Kidney (tissue), 14 donors: ENCODE results near the gene KCNIP1. TPM values are rescaled to one million over a fixed set of nuclear protein-coding genes. Genes with fewer than 3 reads are reported as not detected.

Experiments
- DNase-seq, 5 donors: peaks; one replicate each; pipeline ENCODE4 v3.0.0-alpha.2; 2013 to 2020
- FAIRE-seq: peaks from 2 replicates; lab custom pipeline; 2012; peaks lifted over from hg19 to GRCh38; lab: Jason Lieb, UNC
- H3K27ac ChIP-seq, 2 donors: one replicate each; pipeline ENCODE4 v1.7.0; 2013; ENCODE audit warnings: low read depth in 2 of 2, low read length in 2 of 2, inconsistent platforms in 1 of 2
- H3K27me3 ChIP-seq: one replicate; pipeline ENCODE4 v1.7.1; 2013; ENCODE audit warnings: low read length, inconsistent platforms; ENCODE audit not compliant: control insufficient read depth, insufficient read depth
- H3K36me3 ChIP-seq, 3 donors: one replicate each; pipeline versions ENCODE4 v1.7.0 to v1.7.1; 2013; ENCODE audit warnings: low read length in 3 of 3, control low read depth in 1 of 3, inconsistent platforms in 1 of 3; ENCODE audit not compliant: insufficient read depth in 3 of 3, control insufficient read depth in 2 of 3
- H3K4me1 ChIP-seq, 3 donors: one replicate each; pipeline versions ENCODE4 v1.7.0 to v1.7.1; 2013; ENCODE audit warnings: low read length in 3 of 3, inconsistent platforms in 1 of 3, low read depth in 1 of 3; ENCODE audit not compliant: control insufficient read depth in 2 of 3, insufficient read depth in 2 of 3
- H3K4me3 ChIP-seq, 3 donors: one replicate each; pipeline versions ENCODE4 v1.7.0 to v1.8.1; 2013; ENCODE audit warnings: low read length in 3 of 3, control low read depth in 1 of 3, inconsistent platforms in 1 of 3
- H3K9ac ChIP-seq, 3 donors: one replicate each; pipeline versions ENCODE4 v1.7.0 to v1.7.1; 2013; ENCODE audit warnings: low read length in 3 of 3, control low read depth in 1 of 3, inconsistent platforms in 1 of 3
- H3K9me3 ChIP-seq, 3 donors: one replicate each; pipeline versions ENCODE4 v1.7.0 to v1.7.1; 2013; ENCODE audit warnings: low read length in 3 of 3, control low read depth in 1 of 3, inconsistent platforms in 1 of 3; ENCODE audit not compliant: control insufficient read depth in 2 of 3, insufficient read depth in 1 of 3
- intact Hi-C: fragments of 100-400 bp; cut with DNase I; formaldehyde crosslinking; loops from one replicate; pipeline ENCODE4 v1.11.1; 2022
- polyA plus RNA-seq: library from polyadenylated mRNA; stranded (reverse); fragments of 350-450 nt; fragmentation: Illumina TruSeq; extraction: RNeasy Lipid Tissue Mini Kit (QIAGEN cat#74804); gene quantifications from one replicate; pipeline ENCODE4 v1.2.3, GENCODE V29; 2014; ENCODE audit warnings: low read depth, low replicate concordance; ENCODE audit not compliant: insufficient read depth
- total RNA-seq: library from RNA; stranded (reverse); fragmentation: NEBNext Ultra II Directional; extraction: Animal tissue kit (Norgen Biotek cat#: 25700); gene quantifications from one replicate; pipeline ENCODE4 v1.2.1, GENCODE V29; 2021
- TF ChIP-seq, protein P1 (sequence below): IDR thresholded peaks from 3 replicates; pipeline ENCODE4 v1.5.1; 2012; ENCODE audit warnings: mild to moderate bottlenecking, moderate library complexity, borderline replicate concordance; ENCODE audit not compliant: insufficient read depth; ENCODE audit errors: extremely low read depth
- donor health status: control.
- donor health status: control.
- donor health status: control.
- donor health status: control.
- donor health status: control.
- donor health status: DM: yes; HTN: yes; CAD: no.
- donor health status: Normal renal cell carcinoma (clear cell type).

Gene KCNIP1
- total and polyA plus RNA-seq, 2 donors from 2014 or later = 1.8 to 3.1 TPM

GRCh38 chr5:170650850-170651249 lies 147.0 kb downstream of the KCNIP1 start:
- DNase-seq = no peak
- Histone ChIP-seq H3K36me3 (no peaks in the 10 kb centered on the region), H3K4me1 (peaks cover 0 to 5% (median 0%) of the 10 kb centered on the region in 3 donors), H3K9ac (no peak overlapping the region), H3K4me3 (no peak overlapping the region), H3K27ac (no peak overlapping the region), H3K27me3 (no peaks in the 10 kb centered on the region), H3K9me3 (no peaks in the 10 kb centered on the region)
- TF ChIP-seq, protein P1, sequence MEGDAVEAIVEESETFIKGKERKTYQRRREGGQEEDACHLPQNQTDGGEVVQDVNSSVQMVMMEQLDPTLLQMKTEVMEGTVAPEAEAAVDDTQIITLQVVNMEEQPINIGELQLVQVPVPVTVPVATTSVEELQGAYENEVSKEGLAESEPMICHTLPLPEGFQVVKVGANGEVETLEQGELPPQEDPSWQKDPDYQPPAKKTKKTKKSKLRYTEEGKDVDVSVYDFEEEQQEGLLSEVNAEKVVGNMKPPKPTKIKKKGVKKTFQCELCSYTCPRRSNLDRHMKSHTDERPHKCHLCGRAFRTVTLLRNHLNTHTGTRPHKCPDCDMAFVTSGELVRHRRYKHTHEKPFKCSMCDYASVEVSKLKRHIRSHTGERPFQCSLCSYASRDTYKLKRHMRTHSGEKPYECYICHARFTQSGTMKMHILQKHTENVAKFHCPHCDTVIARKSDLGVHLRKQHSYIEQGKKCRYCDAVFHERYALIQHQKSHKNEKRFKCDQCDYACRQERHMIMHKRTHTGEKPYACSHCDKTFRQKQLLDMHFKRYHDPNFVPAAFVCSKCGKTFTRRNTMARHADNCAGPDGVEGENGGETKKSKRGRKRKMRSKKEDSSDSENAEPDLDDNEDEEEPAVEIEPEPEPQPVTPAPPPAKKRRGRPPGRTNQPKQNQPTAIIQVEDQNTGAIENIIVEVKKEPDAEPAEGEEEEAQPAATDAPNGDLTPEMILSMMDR = no peak
- intact Hi-C loops = no loop called here
- no peak for FAIRE-seq

GRCh38 chr5:170651604-170652277 lies 147.9 kb downstream of the KCNIP1 start:
- H3K4me1 ChIP-seq = peaks cover 0 to 7% (median 0%) of the 10 kb centered on the region in 3 donors
- no peak overlapping the region for H3K9ac ChIP-seq
- H3K9me3 ChIP-seq = no peaks in the 10 kb centered on the region
- TF ChIP-seq, protein P1 = no peak
- no peaks in the 10 kb centered on the region for H3K36me3 ChIP-seq
- no peak for FAIRE-seq
- no peak for DNase-seq
- intact Hi-C loops = no loop called here
- no peak overlapping the region for H3K4me3 ChIP-seq
- no peak overlapping the region for H3K27ac ChIP-seq
- no peaks in the 10 kb centered on the region for H3K27me3 ChIP-seq

GRCh38 chr5:170655476-170655875 lies 151.7 kb downstream of the KCNIP1 start:
- H3K4me3 ChIP-seq = no peak overlapping the region
- DNase-seq (no peak), FAIRE-seq (no peak)
- intact Hi-C loops = no loop called here
- no peak overlapping the region for H3K9ac ChIP-seq
- H3K27ac ChIP-seq = no peak overlapping the region
- no peaks in the 10 kb centered on the region for H3K9me3 ChIP-seq
- no peaks in the 10 kb centered on the region for H3K36me3 ChIP-seq
- no peaks in the 10 kb centered on the region for H3K27me3 ChIP-seq
- TF ChIP-seq, protein P1 = no peak
- H3K4me1 ChIP-seq = peaks cover 0 to 7% (median 0%) of the 10 kb centered on the region in 3 donors
